NCI-H128 (cell line): ENCODE data around the gene SPATA17.

Experiments used
- DNase-seq: peaks from one replicate; lab custom pipeline; 2025; ENCODE audit not compliant: unreplicated experiment; lab: John Stamatoyannopoulos, UW

SPATA17 gene

GRCh38 chr1:217910791-217911320 is 279.7 kb downstream of the SPATA17 start:
- no peak for DNase-seq

DNA sequence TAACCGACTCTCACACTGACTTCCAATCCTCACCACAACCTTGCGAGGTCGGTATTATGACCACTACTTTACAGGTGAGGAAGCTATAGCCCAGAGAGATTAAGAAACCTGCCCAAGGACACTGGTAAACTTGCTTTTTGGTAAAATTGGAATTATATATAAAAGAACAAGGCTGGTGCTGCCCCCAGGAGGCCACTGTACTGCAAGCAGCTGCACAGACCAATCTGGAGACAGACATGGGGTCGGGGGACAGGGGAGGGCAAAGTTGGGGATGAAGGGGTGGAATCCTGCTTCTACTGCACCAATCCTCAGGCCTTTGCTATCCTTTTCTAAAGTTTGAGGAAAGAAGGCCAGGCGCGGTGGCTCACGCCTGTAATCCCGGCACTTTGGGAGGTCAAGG is 280.8 kb downstream of the SPATA17 start:
- DNase-seq, result no peak

GRCh38 chr1:217917281-217917887 is 286.2 kb downstream of the SPATA17 start:
- no peak for DNase-seq

GRCh38 chr1:217919683-217920388 is 288.7 kb downstream of the SPATA17 start:
- DNase-seq, result no peak
